NT2/D1 (cell line): ENCODE measurements around the gene NCAM2.
"Not testable (repeated sequence)": the region's sequence is repeated elsewhere in the genome, so short reads cannot be mapped to it uniquely, and the experiment has no call there.

Experiments used
- DNase-seq: peaks from one replicate; pipeline ENCODE4 v3.0.0-alpha.2; 2011; ENCODE audit warnings: low read depth, low spot score
- H3K27me3 ChIP-seq: 2 replicates; pipeline ENCODE4 v1.6.0; 2011; ENCODE audit warnings: mild to moderate bottlenecking; ENCODE audit not compliant: insufficient read length, insufficient read depth
- H3K36me3 ChIP-seq: 2 replicates; pipeline ENCODE4 v1.6.1; 2011; ENCODE audit warnings: mild to moderate bottlenecking, low read length, mixed read lengths; ENCODE audit not compliant: insufficient read depth, insufficient read length
- H3K4me1 ChIP-seq: 2 replicates; pipeline ENCODE4 v1.5.1; 2011; ENCODE audit not compliant: insufficient read depth, insufficient read length
- H3K4me3 ChIP-seq: 2 replicates; pipeline ENCODE4 v1.5.1; 2011; ENCODE audit warnings: low read depth; ENCODE audit not compliant: insufficient read length
- H3K9ac ChIP-seq: 2 replicates; pipeline ENCODE4 v1.6.0; 2011; ENCODE audit warnings: low read depth; ENCODE audit not compliant: insufficient read length
- H3K9me3 ChIP-seq: 2 replicates; pipeline ENCODE4 v1.5.1; 2011; ENCODE audit warnings: mild to moderate bottlenecking, low read length; ENCODE audit not compliant: insufficient read depth
- SUZ12 ChIP-seq: IDR thresholded peaks from 2 replicates; pipeline ENCODE4 v1.6.1; 2011; ENCODE audit not compliant: insufficient read length, insufficient read depth; ENCODE audit errors: extremely low read depth
- YY1 ChIP-seq: IDR thresholded peaks from 2 replicates; pipeline ENCODE4 v1.6.1; 2011; ENCODE audit not compliant: insufficient read length, insufficient read depth
- ZNF274 ChIP-seq: IDR thresholded peaks from 2 replicates; pipeline ENCODE4 v1.6.1; 2011; ENCODE audit warnings: mild to moderate bottlenecking, low read depth, low read length

The NCAM2 gene

GRCh38 chr21:21146587-21147373, 148.6 kb downstream of the NCAM2 start:
- Histone ChIP-seq H3K9ac (no peak overlapping the region), H3K4me1 (no peaks in the 10 kb centered on the region), H3K4me3 (no peak overlapping the region), H3K27me3 (no peaks in the 10 kb centered on the region), H3K36me3 (no peaks in the 10 kb centered on the region), H3K9me3 (no peaks in the 10 kb centered on the region)
- peak; percentile 8 for DNase-seq
- TF ChIP-seq SUZ12 (no peak), YY1 (no peak), ZNF274 (no peak)

DNA sequence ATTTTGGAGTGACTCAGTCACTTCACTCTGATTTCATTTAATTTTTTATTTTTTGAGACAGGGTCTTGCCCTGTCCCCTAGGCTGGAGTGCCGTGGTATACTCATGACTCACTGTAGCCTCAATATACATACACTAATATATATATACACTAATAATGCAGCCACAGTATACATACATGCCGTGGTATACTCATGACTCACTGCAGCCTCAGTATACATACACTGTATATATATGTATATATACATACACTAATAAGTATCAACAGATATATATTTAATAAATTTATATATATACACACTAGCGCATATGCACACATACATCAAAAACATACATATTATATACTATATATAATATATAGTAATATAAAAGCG, 149.2 kb downstream of the NCAM2 start:
- DNase-seq, result no peak
- Histone ChIP-seq H3K27me3 (no peaks in the 10 kb centered on the region), H3K9ac (no peak overlapping the region), H3K4me1 (no peaks in the 10 kb centered on the region), H3K36me3 (no peaks in the 10 kb centered on the region), H3K4me3 (no peak overlapping the region), H3K9me3 (no peaks in the 10 kb centered on the region)
- TF ChIP-seq ZNF274 (no peak), YY1 (no peak), SUZ12 (no peak)

- H3K27me3 ChIP-seq, result no peaks in the 10 kb centered on the region
- TF ChIP-seq YY1, result no peak
- TF ChIP-seq SUZ12, result no peak
- no peak for TF ChIP-seq ZNF274
- no peak overlapping the region for H3K4me3 ChIP-seq
- no peak overlapping the region for H3K9ac ChIP-seq
- H3K36me3 ChIP-seq, result no peaks in the 10 kb centered on the region
- H3K9me3 ChIP-seq, result no peaks in the 10 kb centered on the region
- no peaks in the 10 kb centered on the region for H3K4me1 ChIP-seq
- DNase-seq, result no peak
These were observed 149.8 kb downstream of the NCAM2 start for GRCh38 chr21:21148009-21148408.

DNA sequence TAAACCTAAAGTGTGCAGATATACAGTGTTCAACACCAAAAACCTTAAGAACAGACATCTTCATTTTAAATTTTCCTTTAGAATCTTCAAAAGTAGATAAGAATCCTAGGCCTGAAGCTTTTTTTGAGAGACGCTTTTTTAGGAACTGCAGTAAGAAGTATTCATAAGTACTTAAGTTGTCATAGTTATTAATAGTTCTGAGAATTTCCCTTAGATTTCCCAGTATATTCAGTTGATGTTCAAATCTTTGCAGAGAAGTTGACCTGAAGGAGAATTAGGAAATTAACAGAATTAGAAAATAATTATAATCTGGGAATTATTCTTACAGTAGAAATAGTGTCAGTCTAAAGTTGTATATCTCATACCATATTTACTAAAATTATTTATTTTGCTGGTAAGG, 150.3 kb downstream of the NCAM2 start:
- Histone ChIP-seq H3K9me3 (no peaks in the 10 kb centered on the region), H3K4me3 (no peak overlapping the region), H3K4me1 (no peaks in the 10 kb centered on the region), H3K27me3 (no peaks in the 10 kb centered on the region), H3K36me3 (no peaks in the 10 kb centered on the region), H3K9ac (no peak overlapping the region)
- no peak for DNase-seq
- TF ChIP-seq ZNF274 (no peak), SUZ12 (no peak), YY1 (no peak)

GRCh38 chr21:21149445-21149844, 151.2 kb downstream of the NCAM2 start:
- not testable (repeated sequence) for H3K27me3 ChIP-seq, H3K4me1 ChIP-seq, H3K9ac ChIP-seq, H3K36me3 ChIP-seq, H3K9me3 ChIP-seq, DNase-seq, H3K4me3 ChIP-seq

GRCh38 chr21:21151231-21151630, 153.0 kb downstream of the NCAM2 start:
- H3K4me1 ChIP-seq, result no peaks in the 10 kb centered on the region
- no peak overlapping the region for H3K9ac ChIP-seq

DNA sequence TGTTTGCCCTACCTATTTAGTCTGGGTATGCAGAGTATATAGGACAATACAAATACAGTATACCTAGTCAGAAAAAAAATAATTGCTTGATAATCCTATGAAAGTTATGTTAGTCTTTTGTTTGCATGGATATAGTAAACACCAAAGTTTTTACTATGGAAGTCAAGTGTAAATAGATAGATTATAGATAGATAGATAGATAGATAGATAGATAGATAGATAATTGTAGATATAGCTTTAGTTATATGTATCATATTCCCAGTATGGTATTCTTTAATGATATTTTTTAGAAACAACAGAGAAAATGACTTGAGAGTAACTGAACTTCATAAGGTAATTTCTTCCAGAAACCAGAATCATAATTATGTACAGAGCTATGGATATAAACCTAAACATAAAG, 158.2 kb downstream of the NCAM2 start:
- H3K36me3 ChIP-seq, result no peaks in the 10 kb centered on the region
- no peaks in the 10 kb centered on the region for H3K27me3 ChIP-seq
- no peaks in the 10 kb centered on the region for H3K9me3 ChIP-seq
- DNase-seq, result no peak
- no peak overlapping the region for H3K9ac ChIP-seq
- TF ChIP-seq ZNF274 (no peak), SUZ12 (no peak), YY1 (no peak)
- H3K4me1 ChIP-seq, result no peaks in the 10 kb centered on the region
- no peak overlapping the region for H3K4me3 ChIP-seq

More at GRCh38 chr21:21151231-21151630, 153.0 kb downstream of the NCAM2 start:
- Histone ChIP-seq H3K36me3 (no peaks in the 10 kb centered on the region), H3K27me3 (no peaks in the 10 kb centered on the region), H3K9me3 (no peaks in the 10 kb centered on the region), H3K4me3 (no peak overlapping the region)
- no peak for DNase-seq
- TF ChIP-seq SUZ12 (no peak), YY1 (no peak), ZNF274 (no peak)
